H1 (cell line): ENCODE results near the gene WNT9B. TPM values are rescaled to one million over a fixed set of nuclear protein-coding genes. Genes with fewer than 3 reads are reported as not detected.

Source experiments
- CTCF ChIA-PET: fragments of 300-600 bp; sonication (Branson Sonifier 250); formaldehyde crosslinking; loops from one replicate; lab custom pipeline; 2021; ENCODE audit not compliant: partially characterized antibody; lab: Charles Lee
- POLR2A ChIA-PET: fragments of 300-600 bp; sonication (Branson Sonifier 250); formaldehyde crosslinking; loops from one replicate; lab custom pipeline; 2021; ENCODE audit warnings: inconsistent platforms; ENCODE audit not compliant: partially characterized antibody; lab: Charles Lee
- DNase-seq, 2 experiments: peaks; one replicate each; pipeline versions ENCODE4 v3.0.0 to v3.0.0-alpha.2; 2010 to 2022; ENCODE audit warnings: low spot score in 2 of 2, low read depth in 1 of 2, mixed read lengths in 1 of 2
- FAIRE-seq: peaks from 2 replicates; lab custom pipeline; 2011; peaks lifted over from hg19 to GRCh38; lab: Jason Lieb, UNC
- H2AFZ ChIP-seq: 2 replicates; pipeline ENCODE4 v1.8.1; 2012; ENCODE audit warnings: low read length, inconsistent platforms
- H2AK5ac ChIP-seq: 2 replicates; pipeline ENCODE4 v1.6.1; 2013; ENCODE audit warnings: low read depth, low read length
- H2BK120ac ChIP-seq: replicated peaks from 2 replicates; pipeline ENCODE3; 2013; ENCODE audit warnings: low read depth, low read length, inconsistent platforms
- H2BK12ac ChIP-seq: 2 replicates; pipeline ENCODE4 v1.6.1; 2013; ENCODE audit warnings: low read depth, low read length
- H2BK15ac ChIP-seq: 2 replicates; pipeline ENCODE4 v1.6.1; 2013; ENCODE audit warnings: low read length
- H2BK20ac ChIP-seq: 2 replicates; pipeline ENCODE4 v1.6.1; 2013; ENCODE audit warnings: low read length
- H2BK5ac ChIP-seq: 2 replicates; pipeline ENCODE4 v1.6.1; 2013; ENCODE audit warnings: low read depth, low read length
- H3K14ac ChIP-seq: 2 replicates; pipeline ENCODE4 v1.6.1; 2013; ENCODE audit warnings: inconsistent platforms; ENCODE audit not compliant: insufficient read length
- H3K18ac ChIP-seq: 2 replicates; pipeline ENCODE4 v1.6.1; 2013; ENCODE audit warnings: low read length; ENCODE audit errors: extremely low read depth
- H3K23ac ChIP-seq: 2 replicates; pipeline ENCODE4 v1.6.1; 2013; ENCODE audit warnings: inconsistent platforms; ENCODE audit not compliant: insufficient read length
- H3K23me2 ChIP-seq: 2 replicates; pipeline ENCODE4 v1.6.1; 2013; ENCODE audit warnings: low read depth, low read length
- H3K27ac ChIP-seq: 2 replicates; pipeline ENCODE4 v1.6.1; 2011; ENCODE audit warnings: low read depth, low read length, inconsistent platforms
- H3K27me3 ChIP-seq, 4 experiments: replicated peaks in 1 of 4; 1 replicate in 1 of 4; 2 replicates in 3 of 4; pipeline versions ENCODE4 v1.6.1 to v1.8.1; 2011 to 2013; ENCODE audit warnings: low read length in 3 of 4, mild to moderate bottlenecking in 3 of 4, inconsistent platforms in 2 of 4, mixed read lengths in 2 of 4, moderate library complexity in 1 of 4; ENCODE audit not compliant: control insufficient read depth in 3 of 4, insufficient read depth in 3 of 4; ENCODE audit errors: extremely low read depth in 1 of 4
- H3K36me3 ChIP-seq, 4 experiments: 2 replicates each; pipeline versions ENCODE4 v1.6.1 to v1.8.1; 2011 to 2013; ENCODE audit warnings: mild to moderate bottlenecking in 4 of 4, low read length in 3 of 4, moderate library complexity in 2 of 4, control low read depth in 1 of 4, inconsistent platforms in 1 of 4; ENCODE audit not compliant: insufficient read depth in 4 of 4, control insufficient read depth in 2 of 4
- H3K4ac ChIP-seq: replicated peaks from 2 replicates; pipeline ENCODE3; 2013; ENCODE audit warnings: low read length, low read depth, mixed read lengths, inconsistent platforms; ENCODE audit not compliant: insufficient read length
- H3K4me1 ChIP-seq, 4 experiments: replicated peaks in 1 of 4; 1 replicate in 1 of 4; 2 replicates in 3 of 4; pipeline versions ENCODE4 v1.6.1 to v1.8.1; 2011 to 2013; ENCODE audit warnings: low read length in 3 of 4, inconsistent platforms in 2 of 4, mixed read lengths in 1 of 4; ENCODE audit not compliant: insufficient read depth in 4 of 4, control insufficient read depth in 3 of 4
- H3K4me2 ChIP-seq, 2 experiments: 2 replicates each; pipeline versions ENCODE4 v1.6.1 to v1.8.1; 2011 to 2013; ENCODE audit warnings: low read depth in 2 of 2, low read length in 2 of 2, control low read depth in 1 of 2, inconsistent platforms in 1 of 2, mild to moderate bottlenecking in 1 of 2; ENCODE audit not compliant: insufficient read depth in 1 of 2
- H3K4me3 ChIP-seq, 4 experiments: fragments of 200-600, 300-600 bp in 1 of 4; sonication (generic), shearing (Covaris generic), sonication (Bioruptor Twin) in 1 of 4; 2 replicates each; pipeline versions ENCODE4 v1.5.1 to v1.8.1; 2011 to 2016; ENCODE audit warnings: low read length in 4 of 4, low read depth in 3 of 4, control low read depth in 2 of 4, inconsistent platforms in 2 of 4, mild to moderate bottlenecking in 2 of 4, mixed read lengths in 1 of 4, moderate library complexity in 1 of 4; ENCODE audit not compliant: insufficient read depth in 2 of 4; ENCODE audit errors: extremely low read depth in 1 of 4
- H3K56ac ChIP-seq: replicated peaks from 2 replicates; pipeline ENCODE3; 2013; ENCODE audit warnings: low read depth, mild to moderate bottlenecking, mixed read lengths, low read length, inconsistent platforms; ENCODE audit not compliant: insufficient read length
- H3K79me1 ChIP-seq: 2 replicates; pipeline ENCODE4 v1.6.1; 2013; ENCODE audit warnings: low read depth, low read length, control low read depth
- H3K79me2 ChIP-seq, 2 experiments: 2 replicates each; pipeline versions ENCODE4 v1.6.1 to v1.8.1; 2012 to 2013; ENCODE audit warnings: low read length in 2 of 2, mild to moderate bottlenecking in 2 of 2, inconsistent platforms in 1 of 2; ENCODE audit not compliant: insufficient read depth in 2 of 2, control insufficient read depth in 1 of 2
- H3K9ac ChIP-seq, 4 experiments: replicated peaks in 1 of 4; 1 replicate in 1 of 4; 2 replicates in 3 of 4; pipeline versions ENCODE4 v1.6.1 to v1.8.1; 2011 to 2013; ENCODE audit warnings: low read depth in 3 of 4, low read length in 3 of 4, control low read depth in 2 of 4, mild to moderate bottlenecking in 2 of 4, moderate library complexity in 2 of 4, inconsistent platforms in 1 of 4; ENCODE audit errors: extremely low read depth in 1 of 4
- H3K9me3 ChIP-seq, 2 experiments: 2 replicates each; pipeline versions ENCODE4 v1.6.1 to v1.8.1; 2012 to 2013; ENCODE audit warnings: mild to moderate bottlenecking in 2 of 2, moderate library complexity in 2 of 2, control low read depth in 1 of 2, inconsistent platforms in 1 of 2, low read depth in 1 of 2, low read length in 1 of 2, mixed read lengths in 1 of 2; ENCODE audit not compliant: insufficient read depth in 2 of 2
- H4K20me1 ChIP-seq, 2 experiments: replicated peaks in 1 of 2; 2 replicates each; pipeline versions ENCODE3 to v1.8.1; 2011 to 2013; ENCODE audit warnings: inconsistent platforms in 2 of 2, low read length in 2 of 2, mild to moderate bottlenecking in 1 of 2; ENCODE audit not compliant: insufficient read depth in 2 of 2, control insufficient read depth in 1 of 2
- H4K5ac ChIP-seq: 2 replicates; pipeline ENCODE4 v1.6.1; 2013; ENCODE audit warnings: low read length, low read depth, mixed read lengths, inconsistent platforms; ENCODE audit not compliant: insufficient read length
- H4K8ac ChIP-seq: 2 replicates; pipeline ENCODE4 v1.8.0; 2013; ENCODE audit warnings: mild to moderate bottlenecking, moderate library complexity, low read length, inconsistent platforms; ENCODE audit not compliant: insufficient read depth; ENCODE audit errors: extremely low read depth
- H4K91ac ChIP-seq: replicated peaks from 2 replicates; pipeline ENCODE3; 2013; ENCODE audit warnings: low read length, mixed read lengths, inconsistent platforms; ENCODE audit not compliant: insufficient read length
- ASH2L ChIP-seq: fragments of 200-600, 300-600 bp; sonication (generic); IDR thresholded peaks from one replicate; pipeline ENCODE4 v1.7.1; 2017; ENCODE audit warnings: low read length
- ATF2 ChIP-seq: IDR thresholded peaks from 2 replicates; pipeline ENCODE4 v1.6.1; 2012; ENCODE audit warnings: low read length, inconsistent platforms
- BACH1 ChIP-seq: IDR thresholded peaks from 2 replicates; pipeline ENCODE4 v1.6.1; 2012; ENCODE audit warnings: low read length, improper control_type of control experiment
- BCL11A ChIP-seq, 2 experiments: IDR thresholded peaks; one replicate each; pipeline ENCODE4 v1.6.1; 2011; ENCODE audit warnings: low read depth in 2 of 2, low read length in 2 of 2, mild to moderate bottlenecking in 2 of 2
- CBX8 ChIP-seq: fragments of 300-800, 300-1000 bp; sonication (generic); IDR thresholded peaks from 2 replicates; pipeline ENCODE4 v1.7.1; 2016; ENCODE audit warnings: low read depth, low read length, borderline replicate concordance
- CTBP2 ChIP-seq: IDR thresholded peaks from 2 replicates; pipeline ENCODE4 v1.7.0; 2011; ENCODE audit warnings: borderline replicate concordance, mild to moderate bottlenecking, moderate library complexity, mixed read lengths, low read length; ENCODE audit not compliant: insufficient read depth, insufficient read length
- FOSL1 ChIP-seq: IDR thresholded peaks from 2 replicates; pipeline ENCODE4 v1.6.1; 2011; ENCODE audit warnings: mild to moderate bottlenecking, low read depth, low read length, moderate library complexity; ENCODE audit not compliant: insufficient read depth
- KDM4A ChIP-seq: IDR thresholded peaks from one replicate; pipeline ENCODE4 v1.7.1; 2012; ENCODE audit warnings: low read depth, mild to moderate bottlenecking, moderate library complexity, low read length, inconsistent platforms; ENCODE audit not compliant: severe bottlenecking
- NANOG ChIP-seq: IDR thresholded peaks from 2 replicates; pipeline ENCODE4 v1.6.1; 2011; ENCODE audit warnings: low read length, low read depth, mild to moderate bottlenecking, inconsistent platforms; ENCODE audit not compliant: insufficient read depth, poor library complexity, severe bottlenecking
- NRF1 ChIP-seq: IDR thresholded peaks from 2 replicates; pipeline ENCODE4 v1.6.1; 2011; ENCODE audit warnings: mild to moderate bottlenecking, low read depth, low read length, improper control_type of control experiment
- POU5F1 ChIP-seq: IDR thresholded peaks from 2 replicates; pipeline ENCODE4 v1.6.1; 2011; ENCODE audit warnings: low read depth, mild to moderate bottlenecking, low read length, moderate library complexity
- polyA plus RNA-seq, 7 experiments: library from polyadenylated mRNA; depleted of rRNA in 3 of 7; stranded (reverse) in 5 of 7; unstranded in 2 of 7; fragments of >200 nt in 5 of 7; fragments of 200-250 nt in 2 of 7; gene quantifications; 1 replicate in 5 of 7; 2 replicates in 1 of 7; 4 replicates in 1 of 7; pipeline versions ENCODE4 v1.2.1 to v1.2.3, GENCODE V29; 2011 to 2013; ENCODE audit warnings: missing spikeins in 2 of 7, mixed read lengths in 2 of 7
- total RNA-seq: library from RNA; stranded (reverse); fragmentation: NEBNext Ultra II Directional; extraction: Animal tissue kit (Norgen Biotek cat#: 25700); gene quantifications from 2 replicates; pipeline ENCODE4 v1.2.1, GENCODE V29; 2021
- TF ChIP-seq, protein P1 (sequence below): IDR thresholded peaks from 2 replicates; pipeline ENCODE4 v1.6.1; 2012; ENCODE audit warnings: inconsistent platforms

WNT9B gene
- total and polyA plus RNA-seq, 2 of the 8 experiments (the other 6 are each of a cell fraction or from before 2014, with no cell fraction given), result 0.21 TPM; not detected in 1

DNA sequence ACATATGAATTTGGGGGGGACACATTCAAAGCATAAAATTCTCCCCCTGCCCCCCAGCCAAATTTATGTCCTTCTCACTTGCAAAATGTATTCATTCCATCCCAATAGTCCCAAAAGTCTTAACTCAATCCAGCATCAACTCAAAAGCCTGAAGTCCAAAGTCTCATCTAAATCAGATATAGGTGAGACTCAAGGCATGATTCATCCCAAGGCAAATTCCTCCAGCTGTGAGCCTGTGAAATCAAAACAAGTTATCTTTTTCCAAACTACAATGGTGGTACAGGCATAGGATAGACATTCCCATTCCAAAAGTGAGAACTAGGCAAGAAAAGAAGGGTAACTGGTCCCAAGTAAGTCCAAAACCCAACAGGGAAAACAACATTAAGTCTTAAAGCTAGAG, 65.7 kb downstream of the WNT9B start:
- Histone ChIP-seq H3K79me1 (no peaks in the 10 kb centered on the region; the same call in 1 of the 2 replicates), H3K14ac (no peak overlapping the region), H3K36me3 (no peaks in the 10 kb centered on the region), H3K9me3 (no peaks in the 10 kb centered on the region), H2BK120ac (no peak overlapping the region), H3K23me2 (no peaks in the 10 kb centered on the region), H3K27ac (no peak overlapping the region), H2AK5ac (no peak overlapping the region), H3K9ac (no peak overlapping the region), H3K18ac (no peak overlapping the region), H4K20me1 (no peaks in the 10 kb centered on the region), H4K5ac (no peak overlapping the region), H2BK20ac (no peak overlapping the region), H4K91ac (no peak overlapping the region), H2BK5ac (no peak overlapping the region), H2BK15ac (no peak overlapping the region), H3K4me1 (no peaks in the 10 kb centered on the region; a peak in 1 of 7 replicates), H3K23ac (no peak overlapping the region), H2AFZ (no peak overlapping the region), H3K4ac (no peak overlapping the region), H3K56ac (no peak overlapping the region), H3K79me2 (no peaks in the 10 kb centered on the region), H2BK12ac (no peak overlapping the region), H4K8ac (no peak overlapping the region), H3K4me2 (no peak overlapping the region), H3K4me3 (no peak overlapping the region), H3K27me3 (no peaks in the 10 kb centered on the region)
- ChIA-PET POLR2A (no interaction called here), CTCF (interaction anchor here (0.9 to 1.4 kb wide), 4 partner anchors 11 to 81 kb away, joined by 3 to 4 read pairs (median 3); no protein-coding TSS in a partner anchor)
- DNase-seq, result no peak
- no peak for FAIRE-seq
- no peak for TF ChIP-seq BCL11A (IDR thresholded peaks at IDR 0.05; ENCODE audit: low read depth in 2 of 2, low read length in 2 of 2)
- no peak for TF ChIP-seq CTBP2
- TF ChIP-seq CBX8, result no peak
- no peak for TF ChIP-seq ATF2
- TF ChIP-seq NANOG, result no peak
- no peak for TF ChIP-seq NRF1
- TF ChIP-seq, protein P1, sequence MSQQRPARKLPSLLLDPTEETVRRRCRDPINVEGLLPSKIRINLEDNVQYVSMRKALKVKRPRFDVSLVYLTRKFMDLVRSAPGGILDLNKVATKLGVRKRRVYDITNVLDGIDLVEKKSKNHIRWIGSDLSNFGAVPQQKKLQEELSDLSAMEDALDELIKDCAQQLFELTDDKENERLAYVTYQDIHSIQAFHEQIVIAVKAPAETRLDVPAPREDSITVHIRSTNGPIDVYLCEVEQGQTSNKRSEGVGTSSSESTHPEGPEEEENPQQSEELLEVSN, result no peak
- no peak for TF ChIP-seq ASH2L
- no peak for TF ChIP-seq BACH1
- no peak for TF ChIP-seq POU5F1
- no peak for TF ChIP-seq KDM4A
- no peak for TF ChIP-seq FOSL1
